ENCODE data around the gene TPRN. TPM values are rescaled to one million over a fixed set of nuclear protein-coding genes. Genes with fewer than 3 reads are reported as not detected.

TPRN gene
- total RNA-seq, 1 experiment from 2014 or later: 24.9 TPM

DNA sequence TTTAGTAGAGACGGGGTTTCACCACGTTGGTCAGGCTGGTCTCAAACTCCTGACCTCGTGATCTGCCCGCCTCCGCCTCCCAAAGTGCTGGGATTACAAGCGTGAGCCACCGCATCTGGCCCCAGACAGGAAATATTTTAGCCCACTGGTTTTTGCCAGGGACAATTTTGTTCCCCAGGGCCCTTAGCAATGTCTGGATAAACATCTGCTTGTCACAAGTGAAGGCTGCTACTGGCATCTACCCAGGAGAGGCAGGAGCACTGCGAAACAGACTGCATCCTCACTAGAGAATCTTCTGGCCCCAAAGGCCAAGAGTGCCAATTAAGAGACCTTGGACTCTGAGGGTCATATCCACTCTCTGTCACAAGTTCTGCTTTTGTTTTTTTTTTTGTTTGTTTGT lies 2.4 kb upstream of the TPRN start:
- Histone ChIP-seq H3K9me3 (ENCODE audit: control insufficient read depth in 1 of 2, insufficient read depth in 1 of 2, low read depth in 1 of 2, low read length in 2 of 2) (no peaks in the 10 kb centered on the region), H2AFZ (ENCODE audit: low read depth, low read length, poor library complexity, severe bottlenecking) (no peak overlapping the region), H3K27ac (ENCODE audit: low read depth, low read length) (no peak overlapping the region), H3K4me3 (replicated peaks in 1 of 2; ENCODE audit: low read depth in 1 of 2, low read length in 2 of 2) (no peak overlapping the region), H3K79me2 (ENCODE audit: insufficient read depth, low read length) (peaks cover 65% of the 10 kb centered on the region), H3K4me1 (ENCODE audit: control insufficient read depth in 1 of 2, insufficient read depth in 2 of 2, low read length in 2 of 2) (peaks cover 36 to 54% of the 10 kb centered on the region in 2 experiments), H3K9me2 (ENCODE audit: insufficient read depth) (no peaks in the 10 kb centered on the region), H4K20me1 (ENCODE audit: insufficient read depth) (no peaks in the 10 kb centered on the region), H3K36me3 (ENCODE audit: control insufficient read depth in 1 of 2, insufficient read depth in 2 of 2, low read length in 2 of 2) (peaks cover 0 to 6% of the 10 kb centered on the region in 2 experiments; a peak in 2 of 4 replicates), H3K27me3 (ENCODE audit: insufficient read depth, low read length) (no peaks in the 10 kb centered on the region), H3K4me2 (ENCODE audit: low read length) (no peak overlapping the region), H3K9ac (ENCODE audit: low read length) (no peak overlapping the region)
- no peak for ATAC-seq
- BruUV-seq (replicated peaks): no TSS peak
- no peak for TF ChIP-seq ELF1 (IDR thresholded peaks at IDR 0.05; ENCODE audit: borderline replicate concordance, low read depth)
- no peak for DNase-seq (ENCODE audit: low read depth, low spot score)
- CTCF ChIA-PET: no interaction called here
- intact Hi-C loops (cut with micrococcal nuclease): no loop called here
- RAD21 ChIA-PET (ENCODE audit: low non-redundant PET in 1 of 2, low total read pairs in 2 of 2, uncharacterized antibody in 2 of 2, unreplicated experiment in 2 of 2): no interaction called here
- POLR2A ChIA-PET: interaction anchor here (1.1 kb wide), 1 partner anchor 11 kb away, joined by 4 read pairs; no protein-coding TSS in a partner anchor

DNA sequence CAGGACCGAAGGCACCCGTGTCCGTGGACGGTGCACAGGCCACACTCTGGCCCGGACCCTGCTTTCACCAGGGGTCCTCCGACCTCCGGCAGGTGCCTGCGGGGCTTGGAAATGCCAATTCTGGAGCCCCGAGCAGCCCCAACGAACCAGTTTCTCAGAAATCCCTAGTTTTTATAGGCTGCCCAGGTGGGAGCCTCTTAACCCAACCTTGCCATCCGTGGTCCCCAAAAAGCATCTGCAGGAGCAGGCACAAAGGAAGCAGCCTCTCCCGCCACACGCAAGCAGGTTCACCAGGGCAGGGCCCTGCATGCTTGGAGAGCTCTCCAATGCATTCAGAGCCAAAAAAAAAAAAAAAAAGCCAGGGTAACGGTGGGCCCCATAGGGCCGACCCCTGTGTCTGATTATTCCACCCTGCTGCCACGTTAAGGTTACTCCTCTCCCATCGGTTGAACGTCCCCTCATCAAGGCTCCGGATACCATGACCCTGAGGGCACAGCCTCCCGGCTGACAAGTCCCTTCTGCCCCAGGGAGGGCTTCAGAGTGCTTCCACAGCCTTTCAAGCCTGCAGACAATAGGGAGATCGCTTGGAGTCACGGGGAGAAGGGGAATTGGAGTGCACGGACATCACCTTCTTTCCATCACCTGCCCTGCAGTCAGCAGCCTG lies 796 bp upstream of the TPRN start:
- Histone ChIP-seq H3K9ac (ENCODE audit: low read length) (peak overlapping the region; percentile 77), H3K4me3 (replicated peaks in 1 of 2; ENCODE audit: low read depth in 1 of 2, low read length in 2 of 2) (peak overlapping the region; percentile 61 to 81), H3K27ac (ENCODE audit: low read depth, low read length) (peak overlapping the region; percentile 68), H4K20me1 (ENCODE audit: insufficient read depth) (no peaks in the 10 kb centered on the region), H3K9me2 (ENCODE audit: insufficient read depth) (no peaks in the 10 kb centered on the region), H3K9me3 (ENCODE audit: control insufficient read depth in 1 of 2, insufficient read depth in 1 of 2, low read depth in 1 of 2, low read length in 2 of 2) (no peaks in the 10 kb centered on the region), H3K79me2 (ENCODE audit: insufficient read depth, low read length) (peaks cover 52% of the 10 kb centered on the region), H2AFZ (ENCODE audit: low read depth, low read length, poor library complexity, severe bottlenecking) (no peak overlapping the region), H3K36me3 (ENCODE audit: control insufficient read depth in 1 of 2, insufficient read depth in 2 of 2, low read length in 2 of 2) (peaks cover 0 to 3% of the 10 kb centered on the region in 2 experiments; a peak in 1 of 4 replicates), H3K27me3 (ENCODE audit: insufficient read depth, low read length) (no peaks in the 10 kb centered on the region), H3K4me2 (ENCODE audit: low read length) (peak overlapping the region; percentile 95), H3K4me1 (ENCODE audit: control insufficient read depth in 1 of 2, insufficient read depth in 2 of 2, low read length in 2 of 2) (peaks cover 31 to 52% of the 10 kb centered on the region in 2 experiments)
- intact Hi-C loops (cut with micrococcal nuclease): no loop called here
- ChIA-PET CTCF (interaction anchor here (0.5 to 2.0 kb wide), 6 partner anchors 12 to 152 kb away, joined by 3 to 7 read pairs (median 3); partner anchors contain the start of genes CYSRT1 and RNF224), POLR2A (interaction anchor here (0.8 to 1.2 kb wide), 12 partner anchors 9 to 133 kb away, joined by 3 to 17 read pairs (median 4); partner anchors contain the start of genes ANAPC2, MAN1B1, RNF224 and SSNA1), RAD21 (ENCODE audit: low non-redundant PET in 1 of 2, low total read pairs in 2 of 2, uncharacterized antibody in 2 of 2, unreplicated experiment in 2 of 2) (interaction anchor here in 1 of 2 experiments (1.1 kb wide), 1 partner anchor 12 kb away, joined by 4 read pairs; the partner anchor contains the start of gene SSNA1)
- DNase-seq (ENCODE audit: low read depth, low spot score) (no peak), ATAC-seq (peak; percentile 16)
- TF ChIP-seq RAD21 (IDR thresholded peaks at IDR 0.05; ENCODE audit: low read depth) (no peak), SIN3A (IDR thresholded peaks at IDR 0.05; ENCODE audit: low read depth) (no peak), EGR1 (IDR thresholded peaks at IDR 0.05; ENCODE audit: low read depth) (no peak), CBX3 (IDR thresholded peaks at IDR 0.05; ENCODE audit: low read depth) (no peak), EZH2 (IDR thresholded peaks at IDR 0.05) (no peak), EZH2phosphoT487 (IDR thresholded peaks at IDR 0.05; ENCODE audit: borderline replicate concordance) (no peak), CEBPB (IDR thresholded peaks at IDR 0.05; ENCODE audit: low read depth) (no peak), FOSL1 (IDR thresholded peaks at IDR 0.05; ENCODE audit: low read depth) (no peak), ELF1 (IDR thresholded peaks at IDR 0.05; ENCODE audit: borderline replicate concordance, low read depth) (no peak), SRF (IDR thresholded peaks at IDR 0.05; ENCODE audit: low read depth) (no peak), POLR2AphosphoS5 (IDR thresholded peaks at IDR 0.05; ENCODE audit: low read depth, low read length) (no peak)
- no TSS peak for BruUV-seq (replicated peaks)
